Skin of body (tissue), 3 donors: Measurements from ENCODE around the gene FOXP2. TPM values are rescaled to one million over a fixed set of nuclear protein-coding genes. Genes with fewer than 3 reads are reported as not detected.

ENCODE experiments used
- DNase-seq: peaks from one replicate; lab custom pipeline; 2025; lab: John Stamatoyannopoulos, UW
- small RNA-seq: library from RNA; depleted of rRNA; stranded (forward); fragments of <200 nt; gene quantifications from one replicate; pipeline ENCODE3, GENCODE V24; 2014; ENCODE audit warnings: low replicate concordance
- total RNA-seq: library from RNA; depleted of rRNA; stranded (reverse); fragments of >200 nt; gene quantifications from one replicate; pipeline ENCODE4 v1.2.3, GENCODE V29; 2014

Gene FOXP2
- total RNA-seq, 1 donor from 2014 or later = 12.5 TPM

GRCh38 chr7:114710499-114710898, 295.9 kb downstream of the FOXP2 start:
- no peak for DNase-seq

GRCh38 chr7:114711241-114711640, 296.6 kb downstream of the FOXP2 start:
- DNase-seq = no peak

GRCh38 chr7:114715907-114716306, 301.3 kb downstream of the FOXP2 start:
- no peak for DNase-seq

GRCh38 chr7:114718861-114719260, 304.2 kb downstream of the FOXP2 start:
- DNase-seq = no peak

- DNase-seq = no peak
These were observed 306.1 kb downstream of the FOXP2 start for GRCh38 chr7:114720725-114721124.

GRCh38 chr7:114722562-114722961, 307.9 kb downstream of the FOXP2 start:
- DNase-seq = no peak

GRCh38 chr7:114723308-114723707, 308.7 kb downstream of the FOXP2 start:
- no peak for DNase-seq

GRCh38 chr7:114740095-114740494, 325.5 kb downstream of the FOXP2 start:
- DNase-seq = no peak

- DNase-seq = no peak
These were observed 326.3 kb downstream of the FOXP2 start for GRCh38 chr7:114740941-114741340.

GRCh38 chr7:114741911-114742310, 327.3 kb downstream of the FOXP2 start:
- DNase-seq = no peak

Small RNAs within 50 kb of the gene (small RNA-seq; reads per million reads assigned to genes)
- not detected for gene MIR3666
- not detected for gene RNA5SP238
